Endothelial cell of umbilical vein (primary cell): ENCODE results near the gene TMEM255A.

Source experiments
- CTCF ChIP-seq, 2 donors: IDR thresholded peaks; 1 replicate in 1 of 2; 2 replicates in 1 of 2; pipeline ENCODE4 v1.5.1; 2011; ENCODE audit warnings: low read length in 2 of 2, mild to moderate bottlenecking in 2 of 2, moderate library complexity in 2 of 2, control low read depth in 1 of 2, inconsistent platforms in 1 of 2, low read depth in 1 of 2; ENCODE audit not compliant: insufficient read depth in 1 of 2; ENCODE audit errors: extremely low read depth in 1 of 2
- GATA2 ChIP-seq: IDR thresholded peaks from 2 replicates; pipeline ENCODE4 v1.7.0; 2011; ENCODE audit warnings: low read depth, mild to moderate bottlenecking, moderate library complexity, mixed read lengths, low read length; ENCODE audit not compliant: insufficient read length, insufficient read depth
- MAX ChIP-seq: IDR thresholded peaks from 2 replicates; pipeline ENCODE4 v1.6.1; 2011; ENCODE audit not compliant: insufficient read depth, insufficient read length
- POLR2A ChIP-seq: IDR thresholded peaks from 2 replicates; pipeline ENCODE4 v1.6.1; 2012; ENCODE audit warnings: low read depth, mild to moderate bottlenecking, control low read depth, low read length
- POLR2AphosphoS5 ChIP-seq: IDR thresholded peaks from 2 replicates; pipeline ENCODE4 v1.6.1; 2012; ENCODE audit warnings: low read depth, mild to moderate bottlenecking, control low read depth, low read length, moderate library complexity; ENCODE audit not compliant: insufficient read depth

- TF ChIP-seq POLR2AphosphoS5 (no peak), CTCF (IDR thresholded peaks at IDR 0.05; ENCODE audit: extremely low read depth in 1 of 2, insufficient read depth in 1 of 2, low read depth in 1 of 2, low read length in 2 of 2) (no peak), MAX (no peak), POLR2A (no peak), GATA2 (no peak)
These were observed 28.6 kb downstream of the TMEM255A start for GRCh38 chrX:120282697-120283096.
